Transverse colon (tissue), 3 donors: ENCODE data around the gene OR6C76.

Source experiments
- POLR2A ChIP-seq: fragments of 450-650 bp; IDR thresholded peaks from one replicate; pipeline ENCODE4 v1.6.1; 2016; ENCODE audit warnings: antibody characterized with exemption, mild to moderate bottlenecking, moderate library complexity
- TF ChIP-seq, protein P1 (sequence below), 5 experiments: fragments of 200-600 bp in 3 of 5; fragments of 450-650 bp in 2 of 5; sonication (generic) in 3 of 5; IDR thresholded peaks; 1 replicate in 2 of 5; 2 replicates in 3 of 5; pipeline ENCODE4 v1.5.1; 2016 to 2017; ENCODE audit warnings: antibody characterized with exemption in 5 of 5, inconsistent platforms in 3 of 5, mild to moderate bottlenecking in 2 of 5, moderate library complexity in 1 of 5

DNA sequence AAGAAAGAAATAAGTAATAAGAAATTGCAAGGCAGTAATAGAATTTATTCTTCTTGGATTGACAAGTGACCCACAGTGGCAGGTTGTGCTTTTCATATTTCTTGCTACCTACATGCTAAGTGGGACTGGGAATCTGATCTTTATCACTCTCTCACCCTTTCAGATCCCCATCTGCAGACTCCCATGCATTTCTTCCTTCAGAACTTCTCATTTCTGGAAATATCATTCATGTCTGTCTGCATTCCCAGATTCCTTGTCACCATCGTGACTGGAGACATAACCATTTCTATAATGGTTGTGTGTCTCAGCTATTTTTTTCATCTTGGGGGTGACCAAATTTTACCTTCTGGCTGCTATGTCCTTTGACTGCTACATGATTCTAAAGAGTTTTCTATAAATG is 29.7 kb upstream of the OR6C76 start:
- TF ChIP-seq, protein P1, sequence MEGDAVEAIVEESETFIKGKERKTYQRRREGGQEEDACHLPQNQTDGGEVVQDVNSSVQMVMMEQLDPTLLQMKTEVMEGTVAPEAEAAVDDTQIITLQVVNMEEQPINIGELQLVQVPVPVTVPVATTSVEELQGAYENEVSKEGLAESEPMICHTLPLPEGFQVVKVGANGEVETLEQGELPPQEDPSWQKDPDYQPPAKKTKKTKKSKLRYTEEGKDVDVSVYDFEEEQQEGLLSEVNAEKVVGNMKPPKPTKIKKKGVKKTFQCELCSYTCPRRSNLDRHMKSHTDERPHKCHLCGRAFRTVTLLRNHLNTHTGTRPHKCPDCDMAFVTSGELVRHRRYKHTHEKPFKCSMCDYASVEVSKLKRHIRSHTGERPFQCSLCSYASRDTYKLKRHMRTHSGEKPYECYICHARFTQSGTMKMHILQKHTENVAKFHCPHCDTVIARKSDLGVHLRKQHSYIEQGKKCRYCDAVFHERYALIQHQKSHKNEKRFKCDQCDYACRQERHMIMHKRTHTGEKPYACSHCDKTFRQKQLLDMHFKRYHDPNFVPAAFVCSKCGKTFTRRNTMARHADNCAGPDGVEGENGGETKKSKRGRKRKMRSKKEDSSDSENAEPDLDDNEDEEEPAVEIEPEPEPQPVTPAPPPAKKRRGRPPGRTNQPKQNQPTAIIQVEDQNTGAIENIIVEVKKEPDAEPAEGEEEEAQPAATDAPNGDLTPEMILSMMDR (IDR thresholded peaks at IDR 0.05), result no peak
- TF ChIP-seq POLR2A, result no peak
